ENCODE data around the gene SPAG6.

Gene SPAG6

DNA sequence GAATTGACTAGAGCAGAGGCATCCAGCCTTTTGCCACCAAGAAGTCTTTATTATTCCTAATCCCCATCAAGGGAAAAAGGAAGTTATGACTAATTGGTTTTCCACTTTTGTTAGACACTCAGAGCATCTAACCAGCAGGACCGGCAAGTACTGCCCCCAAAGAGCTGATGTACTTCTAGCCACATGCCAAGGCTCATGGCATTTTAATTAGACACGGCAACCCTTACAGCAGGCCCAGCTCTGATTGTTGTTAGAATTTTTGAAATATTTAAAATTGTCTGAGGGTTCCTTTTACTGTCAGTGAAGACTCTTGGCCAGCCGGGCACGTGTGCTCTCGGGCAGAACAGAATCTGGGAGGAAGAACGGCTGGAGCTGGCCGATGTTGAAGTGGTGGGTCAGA is 114.8 kb downstream of the SPAG6 start:
- no peak for DNase-seq (ENCODE audit: low read depth in 3 of 3)

DNA sequence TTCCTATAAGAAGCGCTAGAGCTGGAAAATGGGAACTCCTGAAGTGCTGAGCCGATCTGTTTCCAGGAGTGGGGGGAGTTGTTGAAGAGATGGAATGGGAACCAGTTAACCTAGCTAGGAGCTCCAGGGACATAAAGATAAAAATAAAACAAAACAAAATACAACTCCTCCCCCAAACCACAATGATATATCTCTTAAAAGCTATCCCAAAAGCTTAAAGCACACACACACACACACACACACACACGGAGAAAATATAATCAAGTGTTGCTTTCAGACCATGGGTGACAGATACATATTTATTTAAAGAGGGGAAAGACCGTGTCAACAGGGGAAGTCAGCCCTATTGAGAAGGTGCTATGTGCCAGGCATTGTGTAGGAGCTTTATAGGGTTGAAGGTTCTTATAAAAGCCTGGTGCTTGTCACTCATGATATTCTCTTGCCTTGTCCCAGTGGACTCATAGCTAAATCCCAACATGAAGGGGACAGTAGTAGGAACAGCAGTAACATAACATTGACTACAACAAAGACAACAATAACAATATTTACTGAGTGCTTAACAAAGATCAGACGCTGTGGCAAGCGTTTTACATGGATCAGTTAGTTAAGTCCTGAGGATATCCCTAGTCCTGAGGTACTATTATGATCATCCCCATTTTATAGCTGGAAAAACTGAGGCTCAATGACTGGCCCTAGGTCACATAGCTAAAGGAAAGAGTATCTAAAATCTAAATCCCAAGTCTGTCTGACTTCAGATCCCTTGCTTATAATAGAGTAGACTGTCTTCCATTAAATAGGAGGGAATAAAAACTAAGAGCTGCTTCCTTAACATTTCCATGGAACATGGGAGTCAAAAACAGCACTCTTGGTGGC is 115.5 kb downstream of the SPAG6 start:
- no peak for DNase-seq (ENCODE audit: low read depth in 3 of 3)

DNA sequence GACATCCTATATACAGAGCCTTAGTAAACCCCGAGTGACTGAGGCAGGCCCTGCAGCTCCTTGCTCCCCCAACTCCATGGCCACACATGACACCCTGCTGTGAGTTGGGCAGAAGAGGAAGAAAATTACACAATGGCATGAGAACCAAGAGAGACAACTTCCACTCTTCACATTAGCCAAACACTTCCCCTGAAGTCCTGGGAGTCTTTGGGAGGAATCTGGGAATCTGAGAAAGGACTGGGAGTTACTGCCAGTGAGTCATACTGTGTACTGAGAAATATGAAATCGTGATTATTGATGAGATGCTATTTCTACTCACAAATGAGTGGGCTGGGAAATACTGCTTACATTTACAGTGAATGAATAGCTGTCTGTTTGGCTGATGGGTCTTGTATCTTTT is 116.6 kb downstream of the SPAG6 start:
- no peak for DNase-seq (ENCODE audit: low read depth in 3 of 3)

DNA sequence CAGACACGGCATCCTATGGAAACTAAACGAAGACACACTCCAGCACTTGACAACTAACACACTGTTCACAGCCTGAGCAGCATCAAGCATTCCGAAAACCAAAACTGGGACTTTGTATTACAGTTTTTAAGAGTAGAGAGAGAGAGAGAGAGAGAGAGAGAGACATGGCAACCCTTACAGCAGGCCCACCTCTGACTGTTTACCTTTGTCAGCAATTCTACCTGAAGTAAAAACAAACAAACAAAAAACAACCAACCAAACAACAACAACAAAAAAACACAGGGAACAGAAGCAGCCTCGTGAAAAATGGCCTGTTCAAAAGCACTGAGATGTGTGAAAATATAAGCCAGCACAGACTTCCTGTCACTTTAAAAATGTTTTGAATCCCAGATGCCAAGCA is 118.0 kb downstream of the SPAG6 start:
- no peak for DNase-seq (ENCODE audit: low read depth in 3 of 3)

DNA sequence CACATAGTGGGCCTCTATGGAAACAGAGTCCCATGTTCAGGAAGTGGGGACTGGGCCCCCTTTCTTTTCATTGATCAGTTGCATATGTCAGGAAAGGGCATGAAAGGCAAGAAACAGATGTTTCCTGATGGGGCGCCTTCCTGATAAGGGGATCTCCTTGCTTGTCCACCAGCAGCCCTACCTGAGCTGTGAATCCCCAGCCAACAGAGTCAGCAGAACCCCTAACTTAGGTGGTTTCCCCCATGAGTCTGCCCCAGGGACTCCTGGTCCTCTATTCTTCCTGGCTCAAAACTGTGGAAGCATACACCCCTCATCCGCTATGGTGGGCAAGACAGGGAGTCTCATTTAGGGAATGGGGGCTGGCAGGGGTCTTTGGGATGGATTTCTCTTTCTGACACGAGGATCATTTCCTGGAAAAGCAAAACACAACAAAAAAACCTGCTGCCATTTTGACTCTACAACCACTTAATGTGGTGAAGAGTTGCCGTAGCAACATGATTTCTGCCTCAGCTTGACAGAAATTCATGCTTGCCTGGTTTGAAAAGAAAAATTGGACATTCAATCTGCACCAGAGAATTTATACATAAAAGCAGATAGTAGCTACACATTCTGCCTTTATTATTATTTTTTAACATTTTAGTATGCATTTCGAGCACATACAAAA is 119.8 kb downstream of the SPAG6 start:
- DNase-seq (ENCODE audit: low read depth in 3 of 3), result no peak

DNA sequence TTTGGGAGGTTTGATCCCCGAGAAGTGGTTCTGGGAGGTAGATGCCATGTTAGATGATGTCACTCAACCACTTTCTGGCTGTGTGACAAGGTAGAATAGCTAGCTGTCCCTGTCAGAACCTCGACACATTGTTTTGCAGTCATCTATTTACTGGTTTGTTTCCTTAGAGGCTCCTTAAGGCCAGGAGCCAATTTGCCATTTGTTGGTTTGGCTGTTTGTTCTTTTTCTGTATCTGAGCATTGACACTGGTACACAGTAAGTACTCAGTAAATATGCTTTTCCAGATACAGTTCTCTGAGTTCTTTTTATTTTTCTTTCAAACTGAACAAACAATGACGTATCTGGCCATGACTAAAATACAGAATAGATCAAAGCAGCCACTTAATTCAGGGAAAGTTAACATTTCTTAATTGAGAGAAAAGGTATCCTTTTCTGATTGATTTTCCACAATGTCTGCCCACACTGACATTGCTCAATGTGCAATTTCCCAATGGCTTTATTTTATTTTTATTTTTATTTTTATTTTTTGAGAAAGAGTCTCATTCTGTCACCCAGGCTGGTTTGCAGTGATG is 121.6 kb downstream of the SPAG6 start:
- no peak for DNase-seq (ENCODE audit: low read depth in 3 of 3)
